Measurements from ENCODE around the gene NPAS4. TPM values are rescaled to one million over a fixed set of nuclear protein-coding genes. Genes with fewer than 3 reads are reported as not detected.

NPAS4 gene
- total and polyA plus RNA-seq, 2 of the 4 experiments (the other 2 are of a cell fraction), result under 0.01 to 0.77 TPM

GRCh38 chr11:66393954-66394353 lies 26.9 kb upstream of the NPAS4 start:
- no peak overlapping the region for H3K18ac ChIP-seq (ENCODE audit: low read depth, low read length)
- H4K91ac ChIP-seq (ENCODE audit: insufficient read depth, low read depth, low read length), result no peak overlapping the region
- no peaks in the 10 kb centered on the region for H4K20me1 ChIP-seq (ENCODE audit: insufficient read depth, low read length)
- in situ Hi-C loops (cut with MboI; ENCODE audit: low sequenced_read_pairs) (no loop called here), intact Hi-C loops (cut with micrococcal nuclease) (no loop called here), dilution Hi-C loops (cut with HindIII; ENCODE audit: low sequenced_read_pairs, unreplicated experiment) (no loop called here)
- no peak for TF ChIP-seq BHLHE40 (IDR thresholded peaks at IDR 0.05; ENCODE audit: low read depth, low read length)
- TF ChIP-seq RAD21 (IDR thresholded peaks at IDR 0.05; ENCODE audit: low read length), result no peak
- no peak for TF ChIP-seq POLR2A (IDR thresholded peaks at IDR 0.05; ENCODE audit: low read depth, low read length)
- no peak for TF ChIP-seq CHD1 (IDR thresholded peaks at IDR 0.05; ENCODE audit: low read depth, low read length)
- TF ChIP-seq CEBPB (IDR thresholded peaks at IDR 0.05; ENCODE audit: low read depth, low read length), result no peak
- TF ChIP-seq NFE2L2 (IDR thresholded peaks at IDR 0.05; ENCODE audit: low read depth, low read length), result peak; percentile 72
- no peak for TF ChIP-seq RFX5 (IDR thresholded peaks at IDR 0.05; ENCODE audit: low read depth, low read length)
- no peak for TF ChIP-seq FOS (IDR thresholded peaks at IDR 0.05; ENCODE audit: low read depth, low read length)
- no peak for TF ChIP-seq MAZ (IDR thresholded peaks at IDR 0.05; ENCODE audit: borderline replicate concordance, low read depth, low read length)
- no peak for TF ChIP-seq USF2 (IDR thresholded peaks at IDR 0.05; ENCODE audit: low read depth, low read length)
- no peak for TF ChIP-seq SMC3 (IDR thresholded peaks at IDR 0.05; ENCODE audit: low read depth, low read length)
- TF ChIP-seq MAFK (IDR thresholded peaks at IDR 0.05; ENCODE audit: low read depth, low read length), result 0 out of 2 replicates have a peak, but pooled peaks have one; percentile 24
- no peak for ATAC-seq (ENCODE audit: low read depth)
- no peak overlapping the region for H2AFZ ChIP-seq (replicated peaks; ENCODE audit: low read length, poor library complexity)
- H2AK9ac ChIP-seq (replicated peaks; ENCODE audit: low read depth, low read length, poor library complexity), result no peak overlapping the region
- H3K14ac ChIP-seq (replicated peaks; ENCODE audit: low read depth, low read length), result no peak overlapping the region
- H2AK5ac ChIP-seq (ENCODE audit: low read depth, low read length), result no peak overlapping the region
- no peak overlapping the region for H3K4ac ChIP-seq (ENCODE audit: low read depth, low read length)
- ChIA-PET POLR2A (ENCODE audit: unreplicated experiment) (no interaction called here), CTCF (no interaction called here)
- no peaks in the 10 kb centered on the region for H3K9me1 ChIP-seq (ENCODE audit: insufficient read depth, low read length)
- no peak overlapping the region for H2BK120ac ChIP-seq (ENCODE audit: low read depth, low read length)
- no peak overlapping the region for H2BK5ac ChIP-seq (ENCODE audit: low read depth, low read length, poor library complexity, severe bottlenecking)
- no peak for DNase-seq
- H3K4me3 ChIP-seq (ENCODE audit: insufficient read depth, low read depth, low read length), result no peak overlapping the region
- H4K5ac ChIP-seq (ENCODE audit: low read depth, low read length), result no peak overlapping the region
- H4K8ac ChIP-seq (ENCODE audit: low read depth in 2 of 2, low read length in 2 of 2), result no peak overlapping the region
- H3K4me1 ChIP-seq (ENCODE audit: control insufficient read depth, insufficient read depth, low read length), result no peaks in the 10 kb centered on the region
- H3K23ac ChIP-seq (ENCODE audit: low read depth, low read length), result no peak overlapping the region
- no peak overlapping the region for H3K27ac ChIP-seq (ENCODE audit: insufficient read depth, low read length)
- no peak overlapping the region for H2BK20ac ChIP-seq (ENCODE audit: low read depth, low read length)
- H3K9me3 ChIP-seq (ENCODE audit: control insufficient read depth, insufficient read depth, low read length), result no peaks in the 10 kb centered on the region
- H3K4me2 ChIP-seq (ENCODE audit: low read depth, low read length), result no peak overlapping the region
- no TSS peak for BruUV-seq (replicated peaks)
- no peaks in the 10 kb centered on the region for H3K36me3 ChIP-seq (ENCODE audit: control insufficient read depth, insufficient read depth, low read length)
- WGBS, 2 experiments (ENCODE audit: extremely low coverage in 2 of 2, insufficient read length in 1 of 2), result no CpG with 5 or more reads among the region's 3 CpGs
- H3K79me1 ChIP-seq (ENCODE audit: low read depth in 1 of 2, low read length in 2 of 2), result no peaks in the 10 kb centered on the region
- no peak overlapping the region for H3K56ac ChIP-seq (ENCODE audit: extremely low read depth, insufficient read depth, low read length)
- peaks cover 13% of the 10 kb centered on the region for H3K27me3 ChIP-seq (ENCODE audit: control insufficient read depth, insufficient read depth, low read length)
- H3K9ac ChIP-seq (ENCODE audit: low read depth, low read length), result no peak overlapping the region
- no peak overlapping the region for H2BK15ac ChIP-seq (ENCODE audit: low read depth, low read length)
